NCI-H2227 (cell line): ENCODE data around the gene NPDC1.

Experiments used
- DNase-seq: peaks from one replicate; lab custom pipeline; 2025; ENCODE audit not compliant: unreplicated experiment; lab: John Stamatoyannopoulos, UW

Gene NPDC1

DNA sequence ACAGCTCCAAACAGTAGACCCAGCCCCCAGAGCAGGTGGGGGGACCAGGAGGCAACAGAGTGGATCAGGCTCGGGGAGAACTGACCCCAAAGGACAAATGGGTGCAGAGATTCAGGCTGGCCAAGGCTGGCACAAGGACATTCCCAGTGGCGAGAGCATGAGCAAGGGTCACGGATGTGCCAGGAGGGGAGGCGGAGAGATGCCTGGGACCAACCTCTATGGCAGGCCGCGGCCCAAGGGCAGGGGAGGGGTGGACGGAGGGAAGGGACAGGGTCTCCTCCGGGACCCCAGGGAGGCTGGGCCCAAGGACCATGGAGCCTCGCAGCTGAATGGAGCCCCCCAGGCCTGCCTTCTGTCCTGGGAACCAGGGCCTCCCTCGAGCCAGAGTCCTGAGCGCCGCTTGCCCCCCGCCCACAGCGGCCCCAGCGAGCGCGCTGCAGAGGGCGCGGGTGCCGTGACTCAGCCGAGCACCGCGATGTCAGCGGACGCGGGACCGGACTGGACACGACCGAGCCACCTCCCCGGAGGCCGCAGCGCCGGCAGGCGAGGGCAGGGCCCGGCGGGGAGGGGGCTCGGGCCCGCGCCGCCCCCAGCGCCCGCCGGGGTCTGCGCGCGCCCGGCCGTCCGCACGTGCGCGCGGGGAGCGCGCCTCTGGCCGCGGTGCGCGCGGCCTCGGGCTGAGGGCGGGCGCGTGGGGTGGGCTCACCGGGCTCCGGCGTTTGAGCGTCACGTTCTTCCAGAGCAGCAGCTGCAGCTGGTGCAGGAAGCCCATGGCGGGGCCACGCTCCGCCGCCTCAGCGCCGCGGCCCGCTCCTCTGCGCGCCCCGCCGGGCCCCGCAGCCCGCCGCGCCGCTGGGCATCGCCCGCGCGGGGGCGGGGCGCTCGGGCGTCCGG, 18.4 kb downstream of the NPDC1 start, which contains the start of gene ABCA2:
Gene ABCA2, minus strand, starts transcription at position 869 of the 894 bp plus-strand sequence. Its CDS starts 97 bp downstream, at position 772.
- peak; percentile 71 for DNase-seq

- no peak for DNase-seq
Observed at GRCh38 chr9:137026828-137027227, 19.1 kb downstream of the NPDC1 start.

DNA sequence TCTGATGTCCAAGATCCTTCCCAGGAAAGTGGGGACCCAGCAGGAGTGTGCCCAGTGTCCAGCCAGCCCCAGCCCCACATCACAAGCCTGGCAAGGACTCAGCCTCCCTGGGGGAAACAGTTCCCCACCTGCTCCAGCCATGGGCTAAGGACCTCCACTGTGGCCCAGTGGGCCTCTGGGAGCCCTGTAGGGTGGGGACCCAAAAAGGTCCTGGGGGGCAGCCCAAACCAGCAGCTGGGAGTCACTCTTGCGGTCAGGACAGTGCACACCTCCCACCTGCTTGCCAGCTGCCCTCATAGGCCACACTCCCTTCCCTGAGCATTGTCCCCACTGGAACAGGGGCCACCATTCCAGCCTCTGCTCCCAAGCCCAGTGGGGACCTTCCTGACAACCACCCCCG, 19.6 kb downstream of the NPDC1 start:
- DNase-seq, result no peak

- DNase-seq, result peak; percentile 86
Observed at GRCh38 chr9:137025517-137025966, 20.4 kb downstream of the NPDC1 start.

DNA sequence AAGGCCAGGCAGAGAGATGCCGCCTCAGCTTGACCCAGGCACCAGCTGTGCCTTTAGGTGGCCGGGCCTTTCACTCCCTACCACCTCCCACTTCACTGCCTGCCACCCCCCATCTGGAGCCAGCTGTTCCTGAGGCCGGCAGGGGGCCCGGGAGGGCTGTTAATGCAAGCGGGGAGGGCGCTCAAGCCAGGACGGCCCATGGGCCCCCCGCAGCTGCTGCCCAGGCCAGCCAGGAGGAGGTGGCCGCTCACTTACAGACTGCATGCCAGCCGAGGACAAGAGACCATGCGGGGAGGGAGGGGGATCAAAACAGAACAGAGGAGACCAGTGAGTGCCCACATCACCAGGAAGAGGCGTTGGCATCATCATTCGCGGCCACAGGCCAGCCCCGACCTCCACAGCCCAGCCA, 22.4 kb downstream of the NPDC1 start:
- DNase-seq, result no peak

- DNase-seq, result no peak
Observed at GRCh38 chr9:137023157-137023556, 22.8 kb downstream of the NPDC1 start.

DNA sequence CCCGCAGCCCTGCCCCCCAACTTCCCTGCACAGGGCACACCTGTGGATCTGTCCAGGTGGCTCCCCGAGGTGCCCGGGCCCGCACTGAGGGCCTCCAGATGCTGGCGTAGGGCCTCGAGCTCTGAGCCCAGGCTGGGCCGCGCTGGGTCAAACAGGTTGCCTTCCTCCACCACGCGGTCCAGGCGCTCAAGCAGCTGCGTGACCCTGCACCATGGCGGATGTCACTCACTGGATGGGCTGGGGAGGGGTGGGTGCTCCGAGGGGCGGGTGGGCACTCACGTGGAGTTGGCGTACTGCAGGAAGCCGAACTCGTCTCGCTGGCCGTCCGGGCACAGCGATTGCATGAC, 23.3 kb downstream of the NPDC1 start:
- DNase-seq, result no peak

DNA sequence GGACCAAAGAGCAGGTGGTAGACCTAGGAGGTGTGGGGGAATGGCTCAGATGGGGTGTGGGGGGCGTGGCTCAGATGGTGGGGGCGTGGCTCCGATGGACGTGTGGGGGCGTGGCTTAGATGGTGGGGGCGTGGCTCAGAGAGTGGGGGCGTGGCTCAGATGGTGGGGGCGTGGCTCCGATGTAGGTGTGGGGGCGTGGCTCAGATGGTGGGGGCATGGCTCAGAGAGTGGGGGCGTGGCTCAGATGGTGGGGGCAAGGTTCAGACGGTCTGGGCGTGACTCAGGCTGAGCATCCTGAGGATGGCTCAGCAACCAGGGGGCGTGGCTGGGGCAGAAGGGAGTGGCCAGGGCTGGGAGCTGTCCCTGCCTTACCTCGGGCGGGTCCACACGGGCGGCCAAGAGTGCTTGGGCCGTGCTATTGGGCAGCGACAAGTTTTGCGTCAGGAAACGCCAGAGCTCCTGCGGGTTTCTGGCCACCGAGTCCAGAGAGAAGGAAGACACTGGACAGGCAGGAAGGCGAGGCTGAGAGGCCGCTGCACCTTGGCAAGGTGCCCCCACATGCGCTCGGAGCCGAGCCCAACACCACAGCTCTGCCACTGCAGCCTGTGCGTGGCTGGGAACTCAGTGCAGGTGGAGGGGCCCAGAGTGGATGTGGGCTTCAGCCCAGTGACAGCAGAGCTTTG, 23.9 kb downstream of the NPDC1 start:
- DNase-seq, result peak; percentile 34

- no peak for DNase-seq
Observed at GRCh38 chr9:137021568-137021978, 24.4 kb downstream of the NPDC1 start.

DNA sequence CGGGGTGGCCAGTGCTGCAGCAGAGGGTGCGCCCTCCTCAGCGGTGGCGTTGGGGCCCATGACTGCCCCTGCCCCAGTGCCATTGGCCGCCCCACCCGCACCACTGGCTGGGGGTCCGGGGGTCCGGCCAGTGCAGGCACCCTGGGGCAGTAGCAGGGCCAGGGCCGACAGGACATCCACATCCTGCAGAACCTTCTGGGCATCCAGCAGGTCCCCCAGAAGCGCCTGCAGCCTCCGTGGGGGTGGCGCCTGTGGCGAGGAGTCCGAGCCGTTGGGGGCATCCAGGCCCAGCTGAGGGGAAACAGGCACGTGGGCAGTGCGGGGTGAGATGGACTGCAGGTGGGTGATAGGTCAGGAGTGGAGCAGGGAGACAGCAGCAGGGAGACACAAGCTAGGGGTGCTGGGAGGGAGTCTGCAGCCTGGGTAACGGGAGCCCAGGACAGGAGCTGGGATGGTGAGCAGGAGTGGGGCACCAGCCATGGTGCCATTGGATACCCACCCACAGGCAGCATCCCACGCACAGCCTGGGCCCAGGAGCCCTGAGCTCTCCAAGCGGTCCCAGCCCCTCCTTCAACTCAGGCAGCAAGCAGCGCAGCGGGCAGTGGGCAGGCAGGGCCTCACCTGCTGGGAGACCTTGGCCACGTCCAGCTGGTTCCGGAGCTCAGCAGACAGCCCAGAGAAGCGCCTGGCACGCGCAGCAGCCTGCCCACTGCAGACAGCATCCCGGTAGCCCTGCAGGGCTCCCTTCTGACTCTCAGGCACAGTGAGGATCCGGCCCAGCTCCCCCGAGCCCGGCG, 25.0 kb downstream of the NPDC1 start:
- DNase-seq, result no peak

DNA sequence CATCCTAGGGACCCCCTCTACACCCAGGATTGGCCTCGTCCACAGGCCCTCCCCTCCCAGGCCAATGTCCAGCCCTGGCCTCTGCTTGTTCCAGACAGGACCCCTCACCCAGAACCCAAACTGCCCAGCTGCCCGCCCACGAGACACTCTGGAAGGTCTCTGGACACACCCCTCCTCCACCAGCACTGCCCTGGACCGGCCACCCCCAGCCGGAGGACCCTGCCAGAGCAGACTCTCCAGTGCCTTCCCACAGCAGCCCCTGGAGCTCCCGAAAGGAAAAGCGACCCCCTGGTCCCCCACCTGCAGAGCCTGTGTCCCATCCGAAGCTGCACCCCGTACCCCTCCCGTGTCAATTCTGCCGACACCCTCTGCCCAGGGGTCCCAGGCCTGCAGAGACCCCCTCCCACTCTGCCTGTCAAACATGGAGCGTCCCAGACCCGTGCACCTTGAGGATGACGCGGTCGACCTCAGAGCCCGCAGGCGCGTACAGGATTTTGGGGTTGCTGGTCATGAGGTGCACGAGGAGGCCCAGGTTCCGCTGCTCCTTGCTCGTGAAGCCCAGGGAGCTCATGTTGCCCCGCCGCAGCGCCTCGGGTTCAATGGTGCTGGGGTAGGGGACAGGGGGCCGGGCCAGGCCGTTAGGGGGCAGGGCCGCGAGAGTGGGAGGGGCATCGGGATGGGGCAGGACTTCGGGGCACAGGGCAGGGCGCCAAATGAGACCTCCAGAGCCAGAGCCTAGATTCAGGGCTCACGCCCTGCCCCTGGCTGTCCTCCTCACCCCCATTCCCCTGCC, 25.9 kb downstream of the NPDC1 start:
- DNase-seq, result no peak

- no peak for DNase-seq
Observed at GRCh38 chr9:137018761-137019559, 27.0 kb downstream of the NPDC1 start.

DNA sequence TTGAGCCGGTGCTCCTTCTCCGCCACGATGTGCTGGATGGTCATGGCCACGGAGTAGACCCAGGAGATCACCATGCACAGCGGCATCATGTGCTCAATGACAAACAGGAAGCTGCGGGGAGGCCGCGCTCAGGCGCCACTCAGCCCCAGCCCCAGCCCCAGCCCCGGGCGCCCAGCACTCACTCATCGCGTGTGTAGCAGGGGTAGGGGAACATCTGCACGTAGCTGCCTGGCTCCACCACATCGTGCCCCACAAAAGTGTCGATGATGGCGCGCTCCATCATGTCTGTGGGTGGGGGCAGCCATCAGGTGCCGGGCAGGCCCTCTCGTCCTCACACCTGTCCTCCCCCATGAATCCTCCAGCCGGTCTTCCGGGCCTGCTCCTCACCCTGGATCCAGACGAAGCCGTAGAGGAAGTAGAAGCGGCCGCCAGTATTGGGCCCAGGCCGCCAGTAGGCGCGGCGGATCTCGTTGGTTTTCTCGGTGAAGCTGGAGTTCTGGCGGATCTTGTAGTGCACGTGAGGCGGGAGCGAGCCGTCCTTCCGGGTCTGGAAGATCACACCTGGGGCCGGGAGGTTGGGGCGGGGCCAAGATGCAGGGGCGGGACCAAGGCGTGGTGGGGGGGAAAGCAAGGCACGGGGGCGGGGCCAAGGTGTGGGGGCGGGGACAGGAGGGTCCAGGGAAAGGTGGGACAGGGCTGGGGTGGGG, 28.0 kb downstream of the NPDC1 start:
- DNase-seq, result no peak

- no peak for DNase-seq
Observed at GRCh38 chr9:137017071-137017470, 28.9 kb downstream of the NPDC1 start.

GRCh38 chr9:137016436-137016835, 29.5 kb downstream of the NPDC1 start:
- DNase-seq, result no peak

DNA sequence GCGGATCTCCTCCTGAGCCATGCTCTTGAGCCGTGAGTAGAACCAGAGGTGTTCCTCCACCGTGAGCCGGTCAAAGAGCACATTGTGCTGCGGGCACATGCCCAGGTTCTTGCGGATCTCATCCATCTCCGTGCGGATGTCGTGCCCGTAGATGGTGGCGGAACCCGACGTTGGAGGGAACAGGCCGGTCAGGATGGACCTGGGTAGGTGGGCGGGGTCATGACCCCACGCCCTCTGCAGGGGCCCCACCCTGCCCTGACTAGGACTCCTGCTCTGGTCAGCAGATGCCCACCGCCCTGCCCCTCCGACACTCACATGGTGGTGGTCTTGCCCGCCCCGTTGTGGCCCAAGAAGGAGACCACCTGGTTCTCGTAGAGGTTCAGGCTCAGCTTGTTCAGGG, 30.0 kb downstream of the NPDC1 start:
- DNase-seq, result no peak

DNA sequence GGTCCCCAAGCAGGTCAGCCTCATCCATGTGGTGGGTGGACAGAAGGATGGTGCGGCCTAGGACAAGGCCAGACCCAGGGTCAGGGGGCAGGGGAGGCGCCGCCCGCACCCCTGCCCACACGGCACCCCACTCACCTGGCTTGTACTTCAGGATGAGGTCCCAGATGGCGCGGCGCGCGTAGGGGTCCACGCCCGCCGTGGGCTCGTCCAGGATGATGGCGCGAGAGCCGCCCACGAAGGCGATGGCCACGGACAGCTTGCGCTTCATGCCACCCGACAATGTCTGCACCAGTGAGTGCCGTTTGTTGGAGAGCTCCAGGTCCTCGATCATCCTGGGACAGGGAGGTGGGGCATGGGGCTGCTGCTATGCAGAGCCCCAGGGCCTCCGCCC, 30.4 kb downstream of the NPDC1 start:
- no peak for DNase-seq

DNA sequence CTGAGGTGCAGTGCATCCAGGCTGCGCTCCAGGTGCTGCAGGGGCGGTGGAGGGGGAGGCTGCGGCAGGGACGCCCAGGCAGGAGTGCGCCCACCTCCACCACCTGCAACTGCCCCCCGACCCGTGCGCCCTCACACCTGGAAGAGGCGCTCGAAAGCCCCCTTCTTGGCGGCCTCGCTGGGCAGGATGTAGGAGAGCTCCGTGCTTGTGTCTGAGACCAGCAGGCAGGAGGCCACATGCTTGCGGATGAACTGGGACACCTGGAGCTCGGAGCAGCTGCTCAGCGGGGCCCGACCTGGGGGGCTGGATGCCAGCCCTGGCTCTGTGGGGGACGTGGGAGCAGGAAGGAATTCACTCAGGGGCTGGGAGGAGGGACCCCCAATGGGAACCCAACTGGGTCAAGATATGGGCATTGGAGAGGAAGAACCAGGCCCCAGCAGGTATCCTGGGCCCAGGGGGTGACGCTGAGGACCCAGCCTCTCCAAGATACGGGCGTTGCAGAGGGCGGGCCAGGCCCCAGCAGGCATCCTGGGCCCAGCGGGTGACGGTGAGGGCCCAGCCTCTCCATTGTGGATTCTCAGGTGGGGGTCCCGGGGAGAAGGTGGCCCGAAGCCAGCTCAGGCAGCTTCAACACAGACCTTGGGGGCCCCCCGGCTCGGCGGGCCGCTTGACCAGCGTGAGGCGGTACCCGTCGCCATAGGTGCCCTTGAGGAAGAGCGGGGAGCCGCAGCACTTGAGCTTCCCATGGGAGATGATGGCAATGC, 31.0 kb downstream of the NPDC1 start:
- no peak for DNase-seq
